Activated B cell treated with CpG ODN at 0.5 μM for 24 hours (primary cell): ENCODE data around the gene BZW1. TPM values are rescaled to one million over a fixed set of nuclear protein-coding genes. Genes with fewer than 3 reads are reported as not detected.
A peak's percentile ranks its signal among the peaks of the same experiment; 100 is the strongest.

Experiments used
- ATAC-seq: fragments of 200-7000 bp; cut with Tn5 transposase; one replicate; pipeline ENCODE4 v1.10.0; 2021; ENCODE audit warnings: low read depth, mild to moderate bottlenecking, moderate library complexity
- CTCF ChIA-PET: fragments of 350-600 bp; sonication (Branson Sonifier 250); formaldehyde crosslinking; loops from one replicate; lab custom pipeline; 2021; ENCODE audit warnings: antibody characterized with exemption; lab: Charles Lee
- POLR2A ChIA-PET: fragments of 350-600 bp; sonication (Branson Sonifier 250); formaldehyde crosslinking; loops from one replicate; lab custom pipeline; 2021; ENCODE audit warnings: antibody characterized with exemption; lab: Charles Lee
- DNase-seq: peaks from one replicate; pipeline ENCODE4 v3.0.0; 2022
- H3K27ac Mint-ChIP-seq: one replicate; pipeline ENCODE4 v1.8.0; 2020; ENCODE audit warnings: mixed read lengths
- H3K27me3 Mint-ChIP-seq: one replicate; pipeline ENCODE4 v1.8.0; 2021; ENCODE audit warnings: mixed read lengths
- H3K36me3 Mint-ChIP-seq: one replicate; pipeline ENCODE4 v1.8.0; 2021; ENCODE audit warnings: low read depth, mixed read lengths
- H3K4me1 Mint-ChIP-seq: one replicate; pipeline ENCODE4 v1.8.0; 2021; ENCODE audit warnings: mixed read lengths
- H3K4me3 Mint-ChIP-seq: one replicate; pipeline ENCODE4 v1.8.0; 2020; ENCODE audit warnings: mild to moderate bottlenecking, mixed read lengths
- H3K9me3 Mint-ChIP-seq: one replicate; pipeline ENCODE4 v1.8.0; 2020; ENCODE audit warnings: mixed read lengths
- intact Hi-C: fragments of 100-400 bp; cut with micrococcal nuclease; formaldehyde crosslinking; loops from one replicate; pipeline ENCODE4 v1.15.1; 2024
- total RNA-seq: library from RNA; stranded (reverse); gene quantifications from 2 replicates; pipeline ENCODE4 v1.2.3, GENCODE V29; 2022
- TF ChIP-seq, protein P1 (sequence below): fragments of 200-600 bp; IDR thresholded peaks from one replicate; pipeline ENCODE4 v1.8.0; 2022; ENCODE audit warnings: antibody characterized with exemption, mild to moderate bottlenecking

BZW1 gene
- total RNA-seq, 1 donor from 2014 or later, result 197 TPM

DNA sequence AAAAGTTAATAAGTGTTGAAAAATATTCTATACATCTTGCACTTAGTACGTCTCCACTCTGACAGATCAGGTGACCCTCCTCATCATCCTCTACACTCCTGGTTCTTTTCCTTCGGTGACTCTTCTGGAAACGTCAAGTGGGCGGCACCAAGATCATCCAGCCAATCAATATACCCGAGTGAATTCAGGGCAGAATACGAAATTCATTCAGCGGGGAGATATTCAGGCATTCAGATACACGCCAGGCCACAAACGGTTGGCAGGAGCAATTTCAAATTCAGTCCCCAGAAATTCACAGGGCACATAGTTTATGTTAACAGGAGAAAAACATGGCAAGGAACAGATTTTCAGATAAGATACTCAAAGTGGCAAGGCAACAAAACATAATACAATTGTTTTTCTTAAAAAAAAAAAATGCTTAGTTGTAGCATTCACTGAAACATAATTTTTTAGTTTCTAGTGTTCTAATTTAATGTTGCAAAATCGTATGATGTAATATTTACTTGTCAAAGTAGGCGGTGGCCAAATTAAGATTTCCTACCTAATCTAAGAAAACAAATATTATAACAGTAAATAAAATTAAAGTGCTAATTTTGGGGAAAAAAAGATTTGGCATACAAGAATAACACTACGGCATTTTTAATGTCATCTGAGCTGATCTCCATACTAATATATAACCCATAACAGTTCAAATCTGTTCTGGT is 48.5 kb downstream of the BZW1 start:
- ChIA-PET POLR2A (interaction anchor here (1.0 to 1.4 kb wide), 3 partner anchors 10 to 32 kb away, joined by 3 read pairs; partner anchors contain the start of genes NIF3L1 and PPIL3), CTCF (interaction anchor here (0.6 kb wide), 1 partner anchor 31 kb away, joined by 3 read pairs; no protein-coding TSS in a partner anchor)
- H3K4me1 Mint-ChIP-seq, result peaks cover 56% of the 10 kb centered on the region
- peak overlapping the region; percentile 65 for H3K4me3 Mint-ChIP-seq
- peaks cover 84% of the 10 kb centered on the region for H3K36me3 Mint-ChIP-seq
- H3K27ac Mint-ChIP-seq, result peak overlapping the region; percentile 56
- TF ChIP-seq, protein P1, sequence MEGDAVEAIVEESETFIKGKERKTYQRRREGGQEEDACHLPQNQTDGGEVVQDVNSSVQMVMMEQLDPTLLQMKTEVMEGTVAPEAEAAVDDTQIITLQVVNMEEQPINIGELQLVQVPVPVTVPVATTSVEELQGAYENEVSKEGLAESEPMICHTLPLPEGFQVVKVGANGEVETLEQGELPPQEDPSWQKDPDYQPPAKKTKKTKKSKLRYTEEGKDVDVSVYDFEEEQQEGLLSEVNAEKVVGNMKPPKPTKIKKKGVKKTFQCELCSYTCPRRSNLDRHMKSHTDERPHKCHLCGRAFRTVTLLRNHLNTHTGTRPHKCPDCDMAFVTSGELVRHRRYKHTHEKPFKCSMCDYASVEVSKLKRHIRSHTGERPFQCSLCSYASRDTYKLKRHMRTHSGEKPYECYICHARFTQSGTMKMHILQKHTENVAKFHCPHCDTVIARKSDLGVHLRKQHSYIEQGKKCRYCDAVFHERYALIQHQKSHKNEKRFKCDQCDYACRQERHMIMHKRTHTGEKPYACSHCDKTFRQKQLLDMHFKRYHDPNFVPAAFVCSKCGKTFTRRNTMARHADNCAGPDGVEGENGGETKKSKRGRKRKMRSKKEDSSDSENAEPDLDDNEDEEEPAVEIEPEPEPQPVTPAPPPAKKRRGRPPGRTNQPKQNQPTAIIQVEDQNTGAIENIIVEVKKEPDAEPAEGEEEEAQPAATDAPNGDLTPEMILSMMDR, result no peak
- no peaks in the 10 kb centered on the region for H3K9me3 Mint-ChIP-seq
- intact Hi-C loops, result loop anchor here (5.0 to 10.0 kb wide), 5 partner anchors 333 to 1407 kb away; partner anchors contain the start of genes ALS2, C2orf69, NOP58 and SGO2
- DNase-seq (no peak), ATAC-seq (no peak)
- no peaks in the 10 kb centered on the region for H3K27me3 Mint-ChIP-seq

DNA sequence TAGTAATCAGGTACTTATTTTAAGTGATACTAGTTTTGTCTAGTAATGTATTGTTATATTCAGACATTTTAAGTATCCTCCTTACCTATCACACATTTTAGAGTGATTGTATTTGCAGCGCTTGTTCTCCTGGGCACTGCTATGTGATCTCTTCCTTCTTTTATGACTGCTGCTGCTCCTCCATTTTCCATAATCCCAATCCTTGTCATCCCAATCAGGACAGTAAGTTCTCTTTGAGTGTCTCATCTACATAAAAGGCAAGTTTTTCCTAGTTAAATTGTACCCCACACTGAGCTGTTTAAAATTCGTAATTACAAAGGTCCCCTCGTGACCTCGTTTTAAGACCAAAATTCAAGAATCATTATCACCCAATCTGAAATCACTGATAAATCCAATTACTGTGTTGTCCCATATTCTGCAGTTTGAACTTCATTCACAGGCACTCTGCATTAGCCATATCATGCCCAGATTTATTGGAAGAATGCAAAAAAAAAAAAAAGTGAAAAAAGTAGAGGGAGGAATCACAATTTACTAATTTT is 50.0 kb downstream of the BZW1 start:
- Mint-ChIP-seq H3K4me3 (peak overlapping the region; percentile 100), H3K9me3 (no peaks in the 10 kb centered on the region), H3K27me3 (no peaks in the 10 kb centered on the region), H3K4me1 (peaks cover 56% of the 10 kb centered on the region), H3K36me3 (peaks cover 74% of the 10 kb centered on the region), H3K27ac (peak overlapping the region; percentile 100)
- TF ChIP-seq, protein P1, result no peak
- ChIA-PET CTCF (no interaction called here), POLR2A (interaction anchor here (0.7 to 0.9 kb wide), 2 partner anchors 254 to 636 kb away, joined by 3 read pairs; no protein-coding TSS in a partner anchor)
- no peak for DNase-seq
- no peak for ATAC-seq
- intact Hi-C loops, result loop anchor here (5.0 to 10.0 kb wide), 5 partner anchors 334 to 1406 kb away; partner anchors contain the start of genes ALS2, C2orf69, NOP58 and SGO2

DNA sequence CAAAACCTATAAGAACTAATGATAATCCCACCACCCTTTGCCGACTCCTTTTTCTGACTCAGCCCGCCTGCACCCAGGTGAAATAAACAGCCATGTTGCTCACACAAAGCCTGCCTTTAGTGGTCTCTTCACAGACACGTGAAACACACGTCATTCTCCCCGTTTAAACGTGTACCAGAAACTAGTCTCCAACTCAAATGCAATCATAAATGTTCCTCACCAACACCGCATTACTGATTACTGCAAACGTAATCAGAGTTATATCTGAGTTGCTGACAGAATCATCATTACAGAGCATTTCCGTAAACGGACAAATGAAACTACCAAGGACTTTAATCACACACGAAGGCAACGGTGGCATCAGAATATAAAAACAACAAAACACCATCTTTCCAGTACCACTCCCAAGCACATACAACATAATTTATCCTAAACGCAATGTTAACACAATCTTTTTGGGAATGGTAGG is 50.9 kb downstream of the BZW1 start:
- DNase-seq (no peak), ATAC-seq (peak; percentile 5)
- TF ChIP-seq, protein P1, result no peak
- Mint-ChIP-seq H3K27me3 (no peaks in the 10 kb centered on the region), H3K4me3 (peak overlapping the region; percentile 100), H3K9me3 (no peaks in the 10 kb centered on the region), H3K27ac (peak overlapping the region; percentile 100), H3K36me3 (peaks cover 66% of the 10 kb centered on the region), H3K4me1 (peaks cover 58% of the 10 kb centered on the region)
- intact Hi-C loops, result loop anchor here (5.0 to 10.0 kb wide), 5 partner anchors 335 to 1405 kb away; partner anchors contain the start of genes ALS2, C2orf69, NOP58 and SGO2
- POLR2A ChIA-PET, result interaction anchor here (2.4 to 2.8 kb wide), 2 partner anchors 14 to 254 kb away, joined by 24 to 52 read pairs; partner anchors contain the start of gene CFLAR
- CTCF ChIA-PET, result no interaction called here

DNA sequence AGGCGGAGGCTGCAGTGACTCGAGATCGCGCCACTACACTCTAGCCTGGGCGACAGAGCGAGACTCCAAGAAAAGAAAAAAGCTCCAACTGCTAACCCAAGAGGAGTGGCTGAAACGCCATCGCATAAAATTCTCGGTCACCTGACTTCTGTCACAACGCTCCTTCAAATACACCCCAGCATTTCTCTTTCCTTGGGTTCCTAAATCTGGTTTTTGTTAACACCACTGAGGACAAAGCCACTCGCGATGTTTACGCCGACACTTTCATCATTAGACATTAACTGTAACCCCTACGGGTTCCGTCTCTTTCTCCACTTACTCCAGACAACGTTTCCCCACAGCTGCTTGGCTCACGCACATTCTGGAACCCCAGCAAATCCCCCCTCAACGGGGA is 52.1 kb downstream of the BZW1 start:
- TF ChIP-seq, protein P1, result no peak
- H3K27ac Mint-ChIP-seq, result peak overlapping the region; percentile 100
- ATAC-seq (peak; percentile 13), DNase-seq (peak; percentile 28)
- peak overlapping the region; percentile 100 for H3K4me3 Mint-ChIP-seq
- intact Hi-C loops, result loop anchor here (1.0 to 10.0 kb wide), 12 partner anchors 26 to 1404 kb away; partner anchors contain the start of genes ALS2, BZW1, C2orf69 and HYCC2
- H3K4me1 Mint-ChIP-seq, result peaks cover 47% of the 10 kb centered on the region
- H3K9me3 Mint-ChIP-seq, result no peaks in the 10 kb centered on the region
- peaks cover 53% of the 10 kb centered on the region for H3K36me3 Mint-ChIP-seq
- ChIA-PET CTCF (interaction anchor here (0.6 to 1.4 kb wide), 5 partner anchors 24 to 370 kb away, joined by 3 to 6 read pairs (median 3); partner anchors contain the start of genes NIF3L1 and PPIL3), POLR2A (interaction anchor here (0.6 to 2.8 kb wide), 49 partner anchors 8 to 1780 kb away, joined by 3 to 117 read pairs (median 6); partner anchors contain the start of genes ALS2, BZW1, CASP8 and CFLAR)
- no peaks in the 10 kb centered on the region for H3K27me3 Mint-ChIP-seq
